Psoas muscle (tissue), 8 donors: Measurements from ENCODE around the gene FAM237B. TPM values are rescaled to one million over a fixed set of nuclear protein-coding genes. Genes with fewer than 3 reads are reported as not detected.
"Not testable (repeated sequence)": the region's sequence is repeated elsewhere in the genome, so short reads cannot be mapped to it uniquely, and the experiment has no call there.

Experiments used
- ATAC-seq, 4 donors: fragments of 200-7000 bp; cut with Tn5 transposase; one replicate each; pipeline ENCODE4 v1.9.1; 2020; ENCODE audit warnings: moderate library complexity in 3 of 4, mild to moderate bottlenecking in 2 of 4
- DNase-seq, 2 donors: peaks; one replicate each; pipeline ENCODE4 v3.0.0-alpha.2; 2020
- H3K27ac ChIP-seq: fragments of 200-600 bp; one replicate; pipeline ENCODE4 v1.8.0; 2022
- H3K27me3 ChIP-seq, 3 donors: fragments of 200-600 bp in 1 of 3; one replicate each; pipeline versions ENCODE4 v1.6.1 to v1.8.0; 2013 to 2022; ENCODE audit warnings: low read length in 2 of 3, mild to moderate bottlenecking in 2 of 3, moderate library complexity in 1 of 3; ENCODE audit not compliant: insufficient read depth in 3 of 3
- H3K36me3 ChIP-seq, 2 donors: fragments of 200-600 bp in 1 of 2; one replicate each; pipeline versions ENCODE4 v1.6.1 to v1.8.0; 2013 to 2022; ENCODE audit warnings: low read depth in 1 of 2, mild to moderate bottlenecking in 1 of 2, moderate library complexity in 1 of 2; ENCODE audit not compliant: insufficient read depth in 1 of 2
- H3K4me1 ChIP-seq: fragments of 200-600 bp; one replicate; pipeline ENCODE4 v1.8.0; 2022
- H3K4me3 ChIP-seq: fragments of 200-600 bp; one replicate; pipeline ENCODE4 v1.8.0; 2022; ENCODE audit warnings: mild to moderate bottlenecking
- H3K9me3 ChIP-seq: fragments of 200-600 bp; one replicate; pipeline ENCODE4 v1.8.0; 2022
- WGBS, 3 donors: extraction: QIAGEN DNeasy Blood & Tissue Kit; methylation state at CpG; one replicate each; pipeline versions ENCODE4 v1.1.6 to v1.1.7; 2013; 5-methylcytosine and 5-hydroxymethylcytosine counted together
- intact Hi-C, 2 donors: fragments of 100-400 bp; cut with DNase I; formaldehyde crosslinking; loops; one replicate each; pipeline versions ENCODE4 v1.11.0 to v1.14.2; 2022
- polyA plus RNA-seq, 3 donors: library from polyadenylated mRNA; stranded (reverse); fragments of 200-250 nt; gene quantifications; one replicate each; pipeline ENCODE4 v1.2.3, GENCODE V29; 2013
- total RNA-seq, 4 donors: library from RNA; stranded (reverse); fragmentation: NEBNext Ultra II Directional in 2 of 4; extraction: Animal tissue kit (Norgen Biotek cat#: 25700) in 2 of 4; gene quantifications; one replicate each; pipeline versions ENCODE4 v1.2.1 to v1.2.4, GENCODE V29; 2021 to 2023
- TF ChIP-seq, protein P1 (sequence below): fragments of 200-600 bp; IDR thresholded peaks from one replicate; pipeline ENCODE4 v1.8.0; 2022; ENCODE audit warnings: antibody characterized with exemption
- donor health status: healthy with polysubstance abuse.
- donor health status: DM: no; HTN: no; CAD: no; lungs with moderate emphysema.
- donor health status: Bipolar disorder and iron deficiency.
- donor health status: healthy.
- donor health status: DM: yes; HTN: yes; CAD: no.
- donor health status: DM: no; HTN: no; CAD: no.
- donor health status: DM: no; HTN: no; CAD: no.
- donor health status: DM: yes; HTN: yes; CAD: no.

Gene FAM237B
- total and polyA plus RNA-seq, 7 donors, result not detected

GRCh38 chr7:90346336-90347125 lies 25.4 kb upstream of the FAM237B start, which contains the start of gene GTPBP10:
Gene GTPBP10, plus strand, starts transcription at chr7:90346716. Its CDS starts 26 bp downstream, at chr7:90346742.
- H3K27ac ChIP-seq, result peak within 1 kb of the TSS; percentile 93
- peak; percentile 100 for ATAC-seq
- no peaks in the 10 kb centered on the region for H3K27me3 ChIP-seq
- peaks cover 11% of the 10 kb centered on the region for H3K4me1 ChIP-seq
- 0 to 1% (median 0%) methylated on average over 35 to 37 of the region's 37 CpGs for WGBS, 3 donors
- TF ChIP-seq, protein P1, sequence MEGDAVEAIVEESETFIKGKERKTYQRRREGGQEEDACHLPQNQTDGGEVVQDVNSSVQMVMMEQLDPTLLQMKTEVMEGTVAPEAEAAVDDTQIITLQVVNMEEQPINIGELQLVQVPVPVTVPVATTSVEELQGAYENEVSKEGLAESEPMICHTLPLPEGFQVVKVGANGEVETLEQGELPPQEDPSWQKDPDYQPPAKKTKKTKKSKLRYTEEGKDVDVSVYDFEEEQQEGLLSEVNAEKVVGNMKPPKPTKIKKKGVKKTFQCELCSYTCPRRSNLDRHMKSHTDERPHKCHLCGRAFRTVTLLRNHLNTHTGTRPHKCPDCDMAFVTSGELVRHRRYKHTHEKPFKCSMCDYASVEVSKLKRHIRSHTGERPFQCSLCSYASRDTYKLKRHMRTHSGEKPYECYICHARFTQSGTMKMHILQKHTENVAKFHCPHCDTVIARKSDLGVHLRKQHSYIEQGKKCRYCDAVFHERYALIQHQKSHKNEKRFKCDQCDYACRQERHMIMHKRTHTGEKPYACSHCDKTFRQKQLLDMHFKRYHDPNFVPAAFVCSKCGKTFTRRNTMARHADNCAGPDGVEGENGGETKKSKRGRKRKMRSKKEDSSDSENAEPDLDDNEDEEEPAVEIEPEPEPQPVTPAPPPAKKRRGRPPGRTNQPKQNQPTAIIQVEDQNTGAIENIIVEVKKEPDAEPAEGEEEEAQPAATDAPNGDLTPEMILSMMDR, result peak; percentile 77
- intact Hi-C loops, result loop anchor here (5.0 to 10.0 kb wide), 2 partner anchors 56 to 588 kb away; partner anchors contain the start of gene CLDN12 (in 1 of the 2)
- peak within 1 kb of the TSS; percentile 83 for H3K4me3 ChIP-seq
- no peaks in the 10 kb centered on the region for H3K9me3 ChIP-seq
- no peaks in the 10 kb centered on the region for H3K36me3 ChIP-seq
- peak; percentile 93 to 97 for DNase-seq

GRCh38 chr7:90345595-90346335 lies 24.7 kb upstream of the FAM237B start:
- intact Hi-C loops, result loop anchor here (5.0 to 10.0 kb wide), 2 partner anchors 57 to 589 kb away; partner anchors contain the start of gene CLDN12 (in 1 of the 2)
- Histone ChIP-seq H3K27me3 (no peaks in the 10 kb centered on the region), H3K36me3 (no peaks in the 10 kb centered on the region), H3K4me1 (peaks cover 11% of the 10 kb centered on the region), H3K9me3 (no peaks in the 10 kb centered on the region), H3K4me3 (peak overlapping the region; percentile 83), H3K27ac (peak overlapping the region; percentile 93)
- TF ChIP-seq, protein P1, result no peak
- DNase-seq, result no peak
- WGBS, 3 donors, result 6 to 8% (median 7%) methylated on average over 18 of the region's 18 CpGs
- ATAC-seq, result peak; percentile 13 to 54 (median 30)

DNA sequence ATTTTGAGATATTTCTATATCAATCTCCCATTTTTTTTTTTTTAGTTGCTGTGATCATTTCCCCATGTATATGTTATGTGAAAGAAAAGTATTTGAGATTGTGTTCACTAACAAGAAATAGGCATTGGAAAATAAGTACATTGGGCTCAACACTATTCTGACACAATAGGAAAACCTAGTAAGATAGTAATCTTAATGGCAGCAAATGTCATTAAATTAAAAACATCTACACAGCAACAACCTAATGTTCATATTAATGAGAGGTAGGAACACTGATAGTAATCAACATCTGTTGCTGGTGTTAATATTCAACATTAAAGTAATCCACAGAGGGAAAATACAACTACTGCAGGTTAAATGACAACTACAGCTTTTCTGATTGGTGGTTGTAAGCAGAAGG lies 23.9 kb upstream of the FAM237B start:
- ATAC-seq, result no peak
- intact Hi-C loops, result loop anchor here (5.0 to 10.0 kb wide), 2 partner anchors 57 to 590 kb away; partner anchors contain the start of gene CLDN12 (in 1 of the 2)

DNA sequence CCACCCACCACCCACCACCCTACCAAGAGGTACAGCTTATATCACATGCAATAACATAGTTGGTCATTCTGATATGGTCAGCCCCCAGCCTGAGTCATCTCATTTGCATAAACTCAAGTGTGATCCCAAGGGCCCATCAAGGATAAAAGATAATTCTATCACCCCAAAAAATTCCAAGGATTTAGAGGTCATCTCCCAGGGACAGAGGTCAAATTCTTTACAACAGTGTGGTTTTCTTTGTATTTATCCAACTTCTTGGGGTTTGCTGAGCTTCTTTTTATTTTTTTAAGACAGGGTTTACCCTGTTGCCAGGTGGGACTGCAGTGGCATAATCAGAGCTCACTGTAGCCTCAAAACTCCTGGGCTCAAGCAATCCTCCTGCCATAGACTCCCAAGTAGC lies 16.0 kb upstream of the FAM237B start:
- no peak overlapping the region for H3K27ac ChIP-seq
- DNase-seq, result no peak
- H3K36me3 ChIP-seq, result no peaks in the 10 kb centered on the region
- H3K4me3 ChIP-seq, result no peak overlapping the region
- TF ChIP-seq, protein P1, result no peak
- ATAC-seq, result no peak
- H3K4me1 ChIP-seq, result no peaks in the 10 kb centered on the region
- intact Hi-C loops, result no loop called here
- H3K27me3 ChIP-seq, result no peaks in the 10 kb centered on the region
- no peaks in the 10 kb centered on the region for H3K9me3 ChIP-seq

More for the DNA sequence above, 23.9 kb upstream of the FAM237B start:
- H3K36me3 ChIP-seq, result no peaks in the 10 kb centered on the region
- peaks cover 11% of the 10 kb centered on the region for H3K4me1 ChIP-seq
- peak overlapping the region; percentile 93 for H3K27ac ChIP-seq
- H3K4me3 ChIP-seq, result peak overlapping the region; percentile 83
- TF ChIP-seq, protein P1, result no peak
- H3K27me3 ChIP-seq, result no peaks in the 10 kb centered on the region
- H3K9me3 ChIP-seq, result no peaks in the 10 kb centered on the region
- no peak for DNase-seq

DNA sequence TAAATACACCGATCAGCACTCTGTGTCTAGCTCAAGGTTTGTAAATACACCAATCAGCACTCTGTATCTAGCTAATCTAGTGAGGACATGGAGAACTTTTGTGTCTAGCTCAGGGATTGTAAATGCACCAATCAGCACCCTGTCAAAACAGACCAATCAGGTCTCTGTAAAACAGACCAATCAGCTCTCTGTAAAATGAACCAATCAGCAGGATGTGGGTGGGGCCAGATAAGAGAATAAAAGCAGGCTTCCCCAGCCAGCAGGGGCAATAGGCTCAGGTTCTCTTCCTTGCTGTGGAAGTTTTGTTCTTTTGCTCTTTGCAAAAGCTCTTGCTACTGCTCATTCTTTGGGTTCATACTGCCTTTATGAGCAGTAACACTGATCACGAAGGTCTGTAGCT lies 13.8 kb upstream of the FAM237B start:
- H3K9me3 ChIP-seq, H3K27me3 ChIP-seq, DNase-seq, H3K27ac ChIP-seq, intact Hi-C loops, ATAC-seq, H3K4me3 ChIP-seq, H3K4me1 ChIP-seq, H3K36me3 ChIP-seq: not testable (repeated sequence)
- WGBS, 3 donors, result 84 to 89% (median 88%) methylated on average over 2 of the region's 2 CpGs
